HG03280 (cell line): ENCODE measurements around the gene ZMAT3.
A peak's percentile ranks its signal among the peaks of the same experiment; 100 is the strongest.

Source experiments
- ATAC-seq: cut with Tn5 transposase; IDR thresholded peaks from one replicate; pipeline ENCODE4 v1.9.1; 2021; ENCODE audit warnings: mild to moderate bottlenecking, moderate library complexity; ENCODE audit not compliant: unreplicated experiment

The ZMAT3 gene

DNA sequence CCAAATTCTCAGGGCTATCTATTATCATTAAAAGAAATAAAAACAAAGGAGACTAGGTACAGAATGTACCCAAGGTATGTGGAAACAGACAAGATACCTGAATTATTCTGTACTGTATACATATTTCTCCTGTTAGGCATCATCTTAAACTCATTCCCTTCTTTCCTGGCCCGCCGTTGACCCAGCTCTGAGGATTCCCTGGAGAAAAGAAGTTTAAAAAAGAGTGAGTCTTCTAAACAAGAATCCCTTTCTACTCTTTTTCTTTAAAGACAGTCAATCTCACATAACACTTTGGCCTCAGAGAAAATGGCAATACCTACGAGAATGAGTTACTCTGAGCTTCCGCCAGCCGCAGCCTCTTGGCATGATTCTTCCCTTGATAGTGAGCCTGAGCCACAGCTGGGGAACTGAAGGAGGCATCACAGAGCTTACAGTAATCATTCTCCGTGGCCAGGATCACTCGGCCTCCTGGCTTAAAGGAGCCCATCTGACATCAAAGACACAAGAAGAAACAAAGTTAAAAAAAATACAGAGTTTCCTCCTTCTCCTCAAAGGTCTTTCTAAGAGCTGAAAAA lies 44.2 kb downstream of the ZMAT3 start:
- no peak for ATAC-seq

GRCh38 chr3:179026636-179027035 lies 45.0 kb downstream of the ZMAT3 start:
- ATAC-seq = no peak

- ATAC-seq = no peak
Measured at GRCh38 chr3:179021119-179021903, 50.3 kb downstream of the ZMAT3 start.

DNA sequence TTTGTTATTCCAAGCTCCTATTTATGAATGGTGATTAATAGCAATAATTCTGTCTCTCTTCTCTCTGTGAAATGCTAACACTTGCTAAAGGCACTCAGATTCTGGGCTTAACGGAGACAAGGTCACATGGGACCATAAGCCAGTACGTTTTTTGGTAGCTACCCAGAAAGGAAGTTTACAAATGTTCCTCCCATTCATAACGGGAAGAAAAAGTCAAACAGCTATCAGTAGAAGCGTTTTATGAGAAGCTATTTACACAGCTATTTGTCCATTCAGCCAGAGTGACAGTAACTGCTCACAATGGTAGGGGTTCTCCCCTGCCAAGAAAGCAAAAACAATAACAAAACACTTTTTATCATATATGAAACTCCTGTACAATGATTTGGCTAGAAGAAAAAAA lies 51.5 kb downstream of the ZMAT3 start:
- ATAC-seq = no peak

GRCh38 chr3:179018808-179019207 lies 52.8 kb downstream of the ZMAT3 start:
- no peak for ATAC-seq

GRCh38 chr3:179016979-179017670 lies 54.5 kb downstream of the ZMAT3 start:
- ATAC-seq = peak; percentile 68

GRCh38 chr3:179015551-179016020 lies 56.0 kb downstream of the ZMAT3 start:
- peak; percentile 65 for ATAC-seq

DNA sequence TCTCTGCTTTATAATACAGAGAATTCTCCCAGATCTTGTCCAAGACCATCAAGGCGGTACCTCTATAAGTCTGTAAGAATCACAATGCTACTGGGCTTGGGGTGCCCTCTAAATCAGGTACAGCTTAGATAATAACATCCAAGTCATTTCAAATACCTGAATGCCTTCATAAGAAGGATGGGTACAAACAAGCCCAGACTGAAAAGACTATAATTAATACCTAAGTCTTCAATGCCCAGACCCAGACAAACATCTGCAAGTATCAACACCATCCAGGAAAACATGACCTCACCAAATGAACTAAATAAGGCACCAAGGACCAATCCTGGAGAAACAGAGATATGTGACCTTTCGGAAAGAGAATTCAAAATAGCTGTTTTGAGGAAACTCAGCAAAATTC lies 65.9 kb downstream of the ZMAT3 start:
- no peak for ATAC-seq

GRCh38 chr3:179005213-179005612 lies 66.4 kb downstream of the ZMAT3 start:
- no peak for ATAC-seq

- no peak for ATAC-seq
Measured at GRCh38 chr3:179000659-179001058, 71.0 kb downstream of the ZMAT3 start.

DNA sequence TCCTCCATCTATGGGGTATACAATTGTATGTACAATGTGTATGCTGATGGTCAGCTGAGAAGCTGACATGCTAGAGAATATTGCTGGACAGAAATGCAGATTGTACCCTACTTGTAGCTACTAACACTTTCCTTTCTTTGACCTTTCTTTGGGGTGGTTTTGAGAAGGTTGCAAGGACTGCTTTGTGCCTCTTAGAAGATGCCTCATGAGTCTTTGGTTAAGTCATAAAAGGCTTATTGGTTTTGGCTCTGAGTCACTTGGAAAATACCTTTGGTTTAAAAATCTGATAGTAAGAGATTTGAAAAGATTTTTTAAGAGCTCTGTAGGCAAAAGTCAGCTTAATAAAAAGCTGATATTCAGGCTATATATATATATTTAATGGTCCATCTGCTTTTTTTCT lies 71.5 kb downstream of the ZMAT3 start:
- no peak for ATAC-seq

DNA sequence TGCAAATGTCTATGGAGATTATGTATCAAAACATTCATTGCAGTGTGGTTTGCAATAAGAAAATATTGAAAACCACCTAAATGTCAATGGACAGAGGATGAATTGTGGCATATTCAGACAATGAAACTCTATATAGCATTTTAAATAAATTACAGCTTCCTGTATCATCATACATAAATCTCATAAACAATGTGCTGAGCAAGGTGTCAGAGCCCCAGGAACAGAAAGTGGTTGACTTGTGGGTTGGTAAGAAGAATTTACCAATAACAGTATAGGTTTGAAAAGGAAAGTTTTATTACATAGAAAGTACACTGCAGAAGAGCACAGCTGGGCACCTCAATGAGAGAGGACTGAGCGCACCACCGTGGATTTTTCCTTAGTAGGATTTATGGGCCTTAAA lies 75.2 kb downstream of the ZMAT3 start:
- no peak for ATAC-seq

DNA sequence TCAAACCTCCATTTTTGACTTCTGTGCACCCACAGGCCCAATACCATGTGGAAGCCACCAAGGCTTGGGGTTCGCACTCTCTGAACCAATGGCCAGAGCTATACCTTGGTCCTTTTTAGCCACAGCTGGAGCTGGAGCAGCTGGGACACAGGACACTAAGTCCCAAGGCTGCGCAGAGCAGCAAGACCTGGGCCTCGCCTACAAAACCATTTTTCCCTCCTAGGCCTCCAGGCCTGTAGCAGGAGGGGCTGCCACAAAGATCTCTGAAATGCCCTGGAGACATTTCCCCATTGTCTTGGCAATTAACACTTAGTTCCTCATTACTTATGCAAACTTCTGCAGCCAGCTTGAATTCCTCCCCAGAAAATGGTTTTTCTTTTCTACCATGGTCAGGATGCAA lies 81.3 kb downstream of the ZMAT3 start:
- no peak for ATAC-seq

- no peak for ATAC-seq
Measured at GRCh38 chr3:178989821-178990220, 81.8 kb downstream of the ZMAT3 start.

DNA sequence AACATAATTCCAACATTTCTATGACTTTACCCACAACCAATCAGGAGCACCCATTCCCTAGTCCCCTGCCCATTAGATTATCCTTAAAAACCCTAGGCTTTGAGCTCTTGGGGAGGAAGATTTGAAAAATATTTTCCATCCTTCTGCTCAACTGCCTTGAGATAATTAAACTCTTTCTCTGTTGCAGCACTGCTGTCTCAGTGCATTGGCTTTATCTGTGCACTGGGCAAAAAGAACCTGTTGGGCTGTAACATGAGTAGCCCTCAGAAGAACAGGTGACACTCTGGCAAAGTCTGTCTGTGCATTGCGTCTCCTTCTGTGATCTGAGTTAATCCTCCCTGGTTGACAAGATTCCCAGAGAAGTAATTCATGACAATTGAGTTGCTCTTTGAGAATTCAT lies 83.9 kb downstream of the ZMAT3 start:
- ATAC-seq = no peak

DNA sequence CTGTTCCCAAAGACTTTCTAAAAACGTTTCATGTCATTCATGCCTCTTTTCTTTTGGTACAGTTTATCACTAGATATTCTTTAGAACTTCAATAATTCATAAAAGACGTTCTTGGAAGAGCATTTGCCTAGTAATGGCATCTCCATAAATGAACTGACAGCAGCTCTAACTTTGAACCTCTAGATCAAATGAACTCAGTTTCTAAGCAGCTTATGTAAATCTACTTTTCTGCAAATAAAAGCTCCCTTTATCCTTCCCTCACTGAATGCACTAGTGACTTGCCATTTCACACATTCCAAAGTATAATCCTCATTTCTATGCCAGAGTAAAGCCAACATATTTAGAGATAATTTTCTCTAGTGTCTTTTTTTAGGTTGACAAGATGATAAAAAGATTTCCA lies 85.2 kb downstream of the ZMAT3 start:
- ATAC-seq = no peak

DNA sequence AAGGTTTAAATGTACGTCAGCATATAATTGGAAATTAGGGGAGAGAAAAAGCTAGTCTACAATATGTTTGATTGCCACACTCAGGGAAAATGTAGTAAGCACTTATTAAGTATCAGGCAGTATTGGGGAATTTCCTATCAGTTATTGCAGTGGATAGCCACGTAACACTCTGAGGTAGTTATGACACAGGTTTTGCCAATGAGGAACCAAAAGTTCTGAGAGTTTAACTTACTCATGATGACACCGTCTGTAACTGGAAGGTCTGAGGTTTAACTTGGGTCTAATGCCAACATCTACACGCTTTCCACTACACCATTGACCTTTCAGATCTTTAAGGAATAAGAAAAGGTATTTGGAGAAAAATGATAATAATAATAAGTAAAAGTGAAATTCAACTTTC lies 89.5 kb downstream of the ZMAT3 start:
- peak; percentile 78 for ATAC-seq

GRCh38 chr3:178975320-178975719 lies 96.3 kb downstream of the ZMAT3 start:
- no peak for ATAC-seq

GRCh38 chr3:178971614-178972013 lies 100.0 kb downstream of the ZMAT3 start:
- ATAC-seq = no peak

- ATAC-seq = peak; percentile 90
Measured at GRCh38 chr3:178969004-178969700, 102.5 kb downstream of the ZMAT3 start.
